ENCODE data around the gene UNK.
"Not testable (repeated sequence)": the region's sequence is repeated elsewhere in the genome, so short reads cannot be mapped to it uniquely, and the experiment has no call there.

UNK gene

GRCh38 chr17:75806822-75807500 lies 22.4 kb downstream of the UNK start:
- no peak for DNase-seq

DNA sequence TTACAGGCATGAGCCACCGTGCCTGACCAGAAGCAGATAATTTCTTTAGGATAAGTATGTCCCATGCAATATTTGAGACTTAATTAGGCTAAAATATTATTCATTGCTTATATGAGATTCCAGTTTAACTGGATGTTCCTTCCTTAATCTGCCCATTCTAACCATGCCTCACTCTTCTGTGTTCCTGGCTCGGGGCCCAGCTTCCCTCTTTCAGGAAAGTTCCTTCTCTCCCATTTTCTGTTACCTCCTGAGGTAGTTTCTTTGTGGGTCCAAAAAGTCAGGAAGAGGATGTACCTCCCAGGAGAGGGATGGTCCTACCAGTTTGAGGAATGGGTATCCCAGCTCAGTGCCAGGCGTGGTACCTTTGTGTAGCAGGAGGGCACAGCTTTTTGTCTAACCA lies 23.3 kb downstream of the UNK start:
- no peak for DNase-seq

- no peak for DNase-seq
Measured at GRCh38 chr17:75808549-75808904, 23.9 kb downstream of the UNK start.

GRCh38 chr17:75808905-75809621 lies 24.5 kb downstream of the UNK start:
- DNase-seq, result no peak

GRCh38 chr17:75809631-75810111 lies 25.1 kb downstream of the UNK start:
- no peak for DNase-seq

GRCh38 chr17:75810216-75810615 lies 25.6 kb downstream of the UNK start:
- no peak for DNase-seq

- DNase-seq, result not testable (repeated sequence)
Measured at GRCh38 chr17:75810756-75811155, 26.1 kb downstream of the UNK start.

DNA sequence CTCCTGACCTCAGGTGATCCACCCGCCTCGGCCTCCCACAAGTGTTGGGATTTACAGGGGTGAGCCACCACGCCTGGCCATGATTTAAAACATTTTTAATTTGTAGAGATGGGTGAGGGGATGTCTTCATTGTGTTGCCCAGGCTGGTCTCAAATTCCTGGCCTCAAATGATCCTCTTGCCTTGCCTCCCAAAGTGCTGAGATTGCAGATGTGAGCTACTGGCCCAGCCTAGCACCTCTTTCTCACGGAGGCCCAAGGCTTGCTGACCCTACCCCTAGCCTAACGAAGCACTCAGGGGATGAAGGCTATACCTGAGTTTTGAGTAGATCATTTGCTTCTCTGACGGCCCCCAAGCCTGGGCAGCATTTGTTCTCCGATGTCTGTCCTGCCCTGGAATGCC lies 26.6 kb downstream of the UNK start:
- no peak for DNase-seq

- DNase-seq, result no peak
Measured at GRCh38 chr17:75812096-75813013, 27.7 kb downstream of the UNK start.

- DNase-seq, result no peak
Measured at GRCh38 chr17:75813081-75814020, 28.7 kb downstream of the UNK start.

- no peak for DNase-seq
Measured at GRCh38 chr17:75814021-75814395, 29.4 kb downstream of the UNK start.

DNA sequence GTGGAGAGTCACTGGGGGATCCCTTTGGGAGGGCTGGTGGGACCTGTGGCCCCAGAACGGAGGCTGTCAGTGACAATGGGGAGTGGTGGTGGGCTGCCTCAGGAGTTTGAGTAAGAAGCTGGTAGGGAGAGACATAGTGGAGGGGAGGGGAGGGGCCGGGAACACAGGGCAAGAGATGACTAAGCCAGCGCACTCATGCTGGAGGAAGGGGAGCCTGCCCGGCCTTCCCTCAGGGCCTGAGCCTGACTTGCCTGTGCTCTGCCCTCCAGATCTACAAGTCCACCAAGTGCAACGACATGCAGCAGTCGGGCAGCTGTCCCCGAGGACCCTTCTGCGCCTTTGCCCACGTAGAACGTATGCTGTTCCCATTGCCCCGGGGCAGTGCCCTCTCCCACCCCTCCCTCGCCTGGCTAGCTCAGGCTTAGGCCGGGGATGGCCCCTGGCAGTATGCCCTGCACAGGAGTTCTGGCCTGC lies 30.3 kb downstream of the UNK start:
- no peak for DNase-seq

GRCh38 chr17:75815399-75815798 lies 30.8 kb downstream of the UNK start:
- DNase-seq, result no peak

DNA sequence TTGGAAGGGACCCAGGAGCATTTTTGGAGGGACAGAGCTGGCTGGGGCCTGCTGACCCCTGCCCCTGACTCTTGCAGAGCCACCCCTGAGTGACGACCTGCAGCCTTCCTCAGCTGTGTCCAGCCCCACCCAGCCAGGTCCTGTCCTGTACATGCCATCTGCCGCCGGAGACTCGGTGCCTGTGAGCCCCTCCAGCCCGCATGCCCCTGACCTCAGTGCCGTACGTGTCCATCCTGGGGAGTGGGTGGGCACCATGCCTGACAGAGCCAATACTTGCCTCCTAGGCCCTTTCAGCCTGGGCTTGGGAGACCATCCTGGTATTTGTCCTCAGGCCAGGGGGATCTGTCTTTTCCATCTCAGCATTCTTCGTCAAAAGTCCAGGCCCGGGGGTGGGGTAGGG lies 32.1 kb downstream of the UNK start:
- no peak for DNase-seq

GRCh38 chr17:75817571-75817970 lies 33.0 kb downstream of the UNK start:
- DNase-seq, result no peak

DNA sequence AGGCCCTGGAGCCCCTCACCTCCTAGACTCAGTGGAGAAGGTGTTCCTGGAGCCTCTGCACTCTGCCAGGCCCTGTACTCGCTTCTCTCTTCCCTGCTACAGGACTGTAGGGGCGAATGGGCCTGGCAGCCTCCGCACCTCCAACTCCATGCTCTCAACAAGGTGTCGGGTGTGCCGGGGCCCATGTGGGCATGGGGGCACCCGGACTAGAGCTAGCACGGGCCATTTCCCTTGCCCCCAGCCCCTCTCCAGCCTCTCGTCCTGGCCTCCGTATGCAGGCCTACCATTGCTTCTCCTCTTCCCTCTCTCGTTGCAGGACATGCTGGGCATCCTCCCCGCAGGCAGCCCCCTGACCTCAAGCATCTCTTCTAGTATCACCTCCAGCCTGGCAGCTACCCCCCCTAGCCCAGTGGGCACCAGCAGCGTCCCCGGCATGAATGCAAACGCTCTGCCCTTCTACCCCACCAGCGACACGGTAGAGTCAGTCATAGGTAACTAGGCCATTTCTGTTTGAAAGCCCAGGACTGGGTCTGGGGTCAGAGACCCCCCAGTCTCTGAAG lies 33.8 kb downstream of the UNK start:
- DNase-seq, result no peak

DNA sequence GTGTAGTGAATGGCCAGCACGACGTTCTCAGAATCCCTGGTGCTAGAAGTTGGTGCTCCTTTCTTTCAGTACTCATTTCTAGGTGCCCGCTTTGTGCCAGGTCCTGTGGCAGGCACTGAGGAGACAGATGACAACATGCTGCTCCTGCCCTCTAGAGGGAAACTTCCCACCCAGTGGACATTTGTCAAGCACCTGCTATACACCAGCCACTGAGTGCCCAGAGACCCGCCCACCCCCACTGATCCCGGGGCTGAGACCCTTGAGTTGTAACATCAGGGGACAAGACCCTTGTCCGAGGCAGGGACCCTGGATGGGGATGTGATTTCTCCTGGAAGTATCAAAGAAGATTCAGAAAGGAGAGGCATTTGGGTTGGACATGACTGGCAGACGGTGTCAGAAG lies 34.5 kb downstream of the UNK start:
- no peak for DNase-seq

- DNase-seq, result no peak
Measured at GRCh38 chr17:75819678-75820077, 35.1 kb downstream of the UNK start.

GRCh38 chr17:75820094-75821080 lies 35.8 kb downstream of the UNK start:
- no peak for DNase-seq

DNA sequence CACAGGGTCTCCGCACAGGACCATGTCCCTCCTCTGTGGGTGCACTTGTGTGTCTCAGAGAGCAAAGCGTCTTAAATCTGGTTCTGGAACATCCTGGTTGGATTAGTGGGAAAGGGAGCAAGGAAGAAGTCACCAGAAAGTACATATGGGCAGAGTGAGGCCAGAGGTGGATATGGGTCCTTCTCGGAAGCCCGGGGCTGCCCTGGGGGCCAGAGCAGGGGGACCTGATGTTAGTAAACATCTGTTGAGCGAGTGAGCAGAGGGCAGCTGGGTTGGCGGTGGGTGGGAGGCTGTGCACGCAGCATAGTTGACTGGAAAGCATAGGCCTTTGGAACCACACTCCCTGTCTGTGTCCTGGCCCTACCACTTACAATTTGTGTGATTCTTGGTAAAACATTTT lies 36.9 kb downstream of the UNK start:
- no peak for DNase-seq
